H1 (cell line): ENCODE results near the gene EXOC6. TPM values are rescaled to one million over a fixed set of nuclear protein-coding genes. Genes with fewer than 3 reads are reported as not detected.

Experiments used
- CTCF ChIA-PET: fragments of 300-600 bp; sonication (Branson Sonifier 250); formaldehyde crosslinking; loops from one replicate; lab custom pipeline; 2021; ENCODE audit not compliant: partially characterized antibody; lab: Charles Lee
- POLR2A ChIA-PET: fragments of 300-600 bp; sonication (Branson Sonifier 250); formaldehyde crosslinking; loops from one replicate; lab custom pipeline; 2021; ENCODE audit warnings: inconsistent platforms; ENCODE audit not compliant: partially characterized antibody; lab: Charles Lee
- DNase-seq, 2 experiments: peaks; one replicate each; pipeline versions ENCODE4 v3.0.0 to v3.0.0-alpha.2; 2010 to 2022; ENCODE audit warnings: low spot score in 2 of 2, low read depth in 1 of 2, mixed read lengths in 1 of 2
- FAIRE-seq: peaks from 2 replicates; lab custom pipeline; 2011; peaks lifted over from hg19 to GRCh38; lab: Jason Lieb, UNC
- H2AFZ ChIP-seq: 2 replicates; pipeline ENCODE4 v1.8.1; 2012; ENCODE audit warnings: low read length, inconsistent platforms
- H2AK5ac ChIP-seq: 2 replicates; pipeline ENCODE4 v1.6.1; 2013; ENCODE audit warnings: low read depth, low read length
- H2BK120ac ChIP-seq: replicated peaks from 2 replicates; pipeline ENCODE3; 2013; ENCODE audit warnings: low read depth, low read length, inconsistent platforms
- H2BK12ac ChIP-seq: 2 replicates; pipeline ENCODE4 v1.6.1; 2013; ENCODE audit warnings: low read depth, low read length
- H2BK15ac ChIP-seq: 2 replicates; pipeline ENCODE4 v1.6.1; 2013; ENCODE audit warnings: low read length
- H2BK20ac ChIP-seq: 2 replicates; pipeline ENCODE4 v1.6.1; 2013; ENCODE audit warnings: low read length
- H2BK5ac ChIP-seq: 2 replicates; pipeline ENCODE4 v1.6.1; 2013; ENCODE audit warnings: low read depth, low read length
- H3K14ac ChIP-seq: 2 replicates; pipeline ENCODE4 v1.6.1; 2013; ENCODE audit warnings: inconsistent platforms; ENCODE audit not compliant: insufficient read length
- H3K18ac ChIP-seq: 2 replicates; pipeline ENCODE4 v1.6.1; 2013; ENCODE audit warnings: low read length; ENCODE audit errors: extremely low read depth
- H3K23ac ChIP-seq: 2 replicates; pipeline ENCODE4 v1.6.1; 2013; ENCODE audit warnings: inconsistent platforms; ENCODE audit not compliant: insufficient read length
- H3K23me2 ChIP-seq: 2 replicates; pipeline ENCODE4 v1.6.1; 2013; ENCODE audit warnings: low read depth, low read length
- H3K27ac ChIP-seq: 2 replicates; pipeline ENCODE4 v1.6.1; 2011; ENCODE audit warnings: low read depth, low read length, inconsistent platforms
- H3K27me3 ChIP-seq, 4 experiments: replicated peaks in 1 of 4; 1 replicate in 1 of 4; 2 replicates in 3 of 4; pipeline versions ENCODE4 v1.6.1 to v1.8.1; 2011 to 2013; ENCODE audit warnings: low read length in 3 of 4, mild to moderate bottlenecking in 3 of 4, inconsistent platforms in 2 of 4, mixed read lengths in 2 of 4, moderate library complexity in 1 of 4; ENCODE audit not compliant: control insufficient read depth in 3 of 4, insufficient read depth in 3 of 4; ENCODE audit errors: extremely low read depth in 1 of 4
- H3K36me3 ChIP-seq, 4 experiments: 2 replicates each; pipeline versions ENCODE4 v1.6.1 to v1.8.1; 2011 to 2013; ENCODE audit warnings: mild to moderate bottlenecking in 4 of 4, low read length in 3 of 4, moderate library complexity in 2 of 4, control low read depth in 1 of 4, inconsistent platforms in 1 of 4; ENCODE audit not compliant: insufficient read depth in 4 of 4, control insufficient read depth in 2 of 4
- H3K4ac ChIP-seq: replicated peaks from 2 replicates; pipeline ENCODE3; 2013; ENCODE audit warnings: low read length, low read depth, mixed read lengths, inconsistent platforms; ENCODE audit not compliant: insufficient read length
- H3K4me1 ChIP-seq, 4 experiments: replicated peaks in 1 of 4; 1 replicate in 1 of 4; 2 replicates in 3 of 4; pipeline versions ENCODE4 v1.6.1 to v1.8.1; 2011 to 2013; ENCODE audit warnings: low read length in 3 of 4, inconsistent platforms in 2 of 4, mixed read lengths in 1 of 4; ENCODE audit not compliant: insufficient read depth in 4 of 4, control insufficient read depth in 3 of 4
- H3K4me2 ChIP-seq, 2 experiments: 2 replicates each; pipeline versions ENCODE4 v1.6.1 to v1.8.1; 2011 to 2013; ENCODE audit warnings: low read depth in 2 of 2, low read length in 2 of 2, control low read depth in 1 of 2, inconsistent platforms in 1 of 2, mild to moderate bottlenecking in 1 of 2; ENCODE audit not compliant: insufficient read depth in 1 of 2
- H3K4me3 ChIP-seq, 4 experiments: fragments of 200-600, 300-600 bp in 1 of 4; sonication (generic), shearing (Covaris generic), sonication (Bioruptor Twin) in 1 of 4; 2 replicates each; pipeline versions ENCODE4 v1.5.1 to v1.8.1; 2011 to 2016; ENCODE audit warnings: low read length in 4 of 4, low read depth in 3 of 4, control low read depth in 2 of 4, inconsistent platforms in 2 of 4, mild to moderate bottlenecking in 2 of 4, mixed read lengths in 1 of 4, moderate library complexity in 1 of 4; ENCODE audit not compliant: insufficient read depth in 2 of 4; ENCODE audit errors: extremely low read depth in 1 of 4
- H3K56ac ChIP-seq: replicated peaks from 2 replicates; pipeline ENCODE3; 2013; ENCODE audit warnings: low read depth, mild to moderate bottlenecking, mixed read lengths, low read length, inconsistent platforms; ENCODE audit not compliant: insufficient read length
- H3K79me1 ChIP-seq: 2 replicates; pipeline ENCODE4 v1.6.1; 2013; ENCODE audit warnings: low read depth, low read length, control low read depth
- H3K79me2 ChIP-seq, 2 experiments: 2 replicates each; pipeline versions ENCODE4 v1.6.1 to v1.8.1; 2012 to 2013; ENCODE audit warnings: low read length in 2 of 2, mild to moderate bottlenecking in 2 of 2, inconsistent platforms in 1 of 2; ENCODE audit not compliant: insufficient read depth in 2 of 2, control insufficient read depth in 1 of 2
- H3K9ac ChIP-seq, 4 experiments: replicated peaks in 1 of 4; 1 replicate in 1 of 4; 2 replicates in 3 of 4; pipeline versions ENCODE4 v1.6.1 to v1.8.1; 2011 to 2013; ENCODE audit warnings: low read depth in 3 of 4, low read length in 3 of 4, control low read depth in 2 of 4, mild to moderate bottlenecking in 2 of 4, moderate library complexity in 2 of 4, inconsistent platforms in 1 of 4; ENCODE audit errors: extremely low read depth in 1 of 4
- H3K9me3 ChIP-seq, 2 experiments: 2 replicates each; pipeline versions ENCODE4 v1.6.1 to v1.8.1; 2012 to 2013; ENCODE audit warnings: mild to moderate bottlenecking in 2 of 2, moderate library complexity in 2 of 2, control low read depth in 1 of 2, inconsistent platforms in 1 of 2, low read depth in 1 of 2, low read length in 1 of 2, mixed read lengths in 1 of 2; ENCODE audit not compliant: insufficient read depth in 2 of 2
- H4K20me1 ChIP-seq, 2 experiments: replicated peaks in 1 of 2; 2 replicates each; pipeline versions ENCODE3 to v1.8.1; 2011 to 2013; ENCODE audit warnings: inconsistent platforms in 2 of 2, low read length in 2 of 2, mild to moderate bottlenecking in 1 of 2; ENCODE audit not compliant: insufficient read depth in 2 of 2, control insufficient read depth in 1 of 2
- H4K5ac ChIP-seq: 2 replicates; pipeline ENCODE4 v1.6.1; 2013; ENCODE audit warnings: low read length, low read depth, mixed read lengths, inconsistent platforms; ENCODE audit not compliant: insufficient read length
- H4K8ac ChIP-seq: 2 replicates; pipeline ENCODE4 v1.8.0; 2013; ENCODE audit warnings: mild to moderate bottlenecking, moderate library complexity, low read length, inconsistent platforms; ENCODE audit not compliant: insufficient read depth; ENCODE audit errors: extremely low read depth
- H4K91ac ChIP-seq: replicated peaks from 2 replicates; pipeline ENCODE3; 2013; ENCODE audit warnings: low read length, mixed read lengths, inconsistent platforms; ENCODE audit not compliant: insufficient read length
- SIX5 ChIP-seq: IDR thresholded peaks from 2 replicates; pipeline ENCODE4 v1.6.1; 2011; ENCODE audit warnings: mild to moderate bottlenecking, low read depth, low read length
- SP1 ChIP-seq: IDR thresholded peaks from 2 replicates; pipeline ENCODE4 v1.6.1; 2011; ENCODE audit warnings: low read depth, low read length
- WGBS, 2 experiments: shearing (Covaris generic) in 1 of 2; methylation state at CpG; one replicate each; pipeline versions ENCODE4 v1.1.6 to v1.1.7; 2013 to 2015; ENCODE audit warnings: low lambda C conversion rate in 2 of 2, mixed read lengths in 2 of 2, inconsistent platforms in 1 of 2, low coverage in 1 of 2, missing lambda C conversion rate in 1 of 2; ENCODE audit not compliant: insufficient replicate concordance in 2 of 2, insufficient coverage in 1 of 2, insufficient read length in 1 of 2; ENCODE audit errors: extremely low coverage in 1 of 2, missing lambda C conversion rate in 1 of 2; 5-methylcytosine and 5-hydroxymethylcytosine counted together
- polyA plus RNA-seq, 7 experiments: library from polyadenylated mRNA; depleted of rRNA in 3 of 7; stranded (reverse) in 5 of 7; unstranded in 2 of 7; fragments of >200 nt in 5 of 7; fragments of 200-250 nt in 2 of 7; gene quantifications; 1 replicate in 5 of 7; 2 replicates in 1 of 7; 4 replicates in 1 of 7; pipeline versions ENCODE4 v1.2.1 to v1.2.3, GENCODE V29; 2011 to 2013; ENCODE audit warnings: missing spikeins in 2 of 7, mixed read lengths in 2 of 7
- total RNA-seq: library from RNA; stranded (reverse); fragmentation: NEBNext Ultra II Directional; extraction: Animal tissue kit (Norgen Biotek cat#: 25700); gene quantifications from 2 replicates; pipeline ENCODE4 v1.2.1, GENCODE V29; 2021

Gene EXOC6
- total and polyA plus RNA-seq, 2 of the 8 experiments (the other 6 are each of a cell fraction or from before 2014, with no cell fraction given), result 1.7 to 4.5 TPM

DNA sequence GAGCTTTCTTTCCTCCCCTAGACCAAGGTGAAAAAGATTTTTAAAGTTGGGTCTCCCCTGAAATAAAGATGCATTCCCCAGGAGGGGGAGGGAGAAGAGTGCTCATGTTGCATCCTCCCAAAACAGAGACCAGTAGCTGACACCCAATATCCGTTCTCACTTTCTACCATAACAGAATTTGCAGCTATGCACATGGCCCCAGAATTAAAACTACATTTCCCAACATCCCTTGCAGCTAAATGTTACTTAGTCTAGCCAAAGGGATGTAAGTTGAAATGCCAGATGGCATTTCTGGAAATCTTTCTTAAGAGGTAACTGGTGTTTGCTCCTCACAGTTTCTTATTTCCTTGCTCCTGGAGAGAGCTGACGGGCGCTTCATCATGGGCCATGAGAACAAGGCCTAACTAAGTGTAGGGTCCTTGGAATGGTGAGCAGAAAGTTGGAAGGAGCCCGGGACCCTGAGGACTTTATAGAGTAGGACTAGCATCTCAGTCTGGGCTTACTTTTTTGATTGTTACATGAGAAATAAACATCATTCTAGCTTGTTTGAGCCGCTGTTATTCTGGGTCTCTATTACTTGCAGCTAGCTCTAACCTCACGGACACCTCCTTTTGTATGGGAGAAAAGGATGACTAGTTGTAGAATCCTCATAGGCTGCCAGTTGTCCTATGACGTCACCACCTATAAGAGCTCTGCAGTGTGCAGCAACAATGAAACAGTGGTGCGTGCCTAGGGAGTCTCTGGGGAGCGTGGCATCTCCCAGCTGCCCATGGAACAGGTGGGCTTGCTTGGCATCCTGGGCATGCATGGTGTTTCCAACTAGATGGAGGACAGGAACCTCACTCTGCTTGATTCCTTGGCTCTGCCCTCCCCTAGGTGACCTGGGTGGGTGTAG lies 46.1 kb upstream of the EXOC6 start:
- Histone ChIP-seq H3K9me3 (no peaks in the 10 kb centered on the region), H3K56ac (no peak overlapping the region), H3K14ac (no peak overlapping the region), H3K27ac (no peak overlapping the region), H3K4me2 (no peak overlapping the region), H4K91ac (no peak overlapping the region), H2AFZ (peak overlapping the region; percentile 57; the same call in 1 of the 2 replicates), H3K23me2 (no peaks in the 10 kb centered on the region; the same call in 1 of the 2 replicates), H3K23ac (no peak overlapping the region), H3K4me1 (no peaks in the 10 kb centered on the region), H2BK15ac (no peak overlapping the region), H2BK5ac (no peak overlapping the region), H4K20me1 (no peaks in the 10 kb centered on the region), H3K79me1 (no peaks in the 10 kb centered on the region), H4K5ac (no peak overlapping the region)
- POLR2A ChIA-PET, result no interaction called here
- peak in 1 of 2 experiments; percentile 42 for DNase-seq
- WGBS, 2 experiments, result 80% methylated on average over 9 of the region's 9 CpGs; no CpG with 5 or more reads in 1 of the 2 experiments
- TF ChIP-seq SP1 (no peak), SIX5 (peak; percentile 42)
- TF ChIP-seq, all 59 proteins: peak for 1
- Histone ChIP-seq H3K4me3 (no peak overlapping the region), H2BK20ac (no peak overlapping the region), H3K18ac (no peak overlapping the region), H3K4ac (no peak overlapping the region), H3K36me3 (no peaks in the 10 kb centered on the region), H4K8ac (no peak overlapping the region), H2AK5ac (no peak overlapping the region), H2BK12ac (no peak overlapping the region), H3K27me3 (no peaks in the 10 kb centered on the region), H3K9ac (no peak overlapping the region), H2BK120ac (no peak overlapping the region), H3K79me2 (no peaks in the 10 kb centered on the region)
- no peak for FAIRE-seq
- CTCF ChIA-PET, result interaction anchor here (0.9 to 1.6 kb wide), 4 partner anchors 9 to 77 kb away, joined by 3 to 5 read pairs (median 4); no protein-coding TSS in a partner anchor
